Mesenchymal stem cell (in vitro differentiated cells and primary cell): ENCODE data around the gene CYSTM1. TPM values are rescaled to one million over a fixed set of nuclear protein-coding genes. Genes with fewer than 3 reads are reported as not detected.

Experiments used
- DNase-seq: peaks from one replicate; pipeline ENCODE4 v3.0.0-alpha.2; 2013
- H2AFZ ChIP-seq: one replicate; pipeline ENCODE4 v1.6.1; 2013; ENCODE audit warnings: low read depth, mild to moderate bottlenecking, control low read depth, inconsistent platforms, low read length, moderate library complexity
- H2AK5ac ChIP-seq: 2 replicates; pipeline ENCODE4 v1.6.1; 2013; ENCODE audit warnings: low read length, moderate library complexity, mild to moderate bottlenecking, inconsistent platforms; ENCODE audit not compliant: severe bottlenecking
- H2BK120ac ChIP-seq: one replicate; pipeline ENCODE4 v1.6.1; 2013; ENCODE audit warnings: low read depth, mild to moderate bottlenecking, inconsistent platforms, low read length, moderate library complexity
- H2BK12ac ChIP-seq, 2 experiments: one replicate each; pipeline ENCODE4 v1.6.1; 2013; ENCODE audit warnings: inconsistent platforms in 2 of 2, low read length in 2 of 2, mild to moderate bottlenecking in 2 of 2, moderate library complexity in 2 of 2, control low read depth in 1 of 2
- H2BK15ac ChIP-seq: one replicate; pipeline ENCODE4 v1.6.1; 2013; ENCODE audit warnings: mild to moderate bottlenecking, low read depth, inconsistent platforms; ENCODE audit not compliant: poor library complexity, severe bottlenecking
- H2BK5ac ChIP-seq: 2 replicates; pipeline ENCODE4 v1.6.1; 2013; ENCODE audit warnings: low read depth, mild to moderate bottlenecking, low read length, control low read depth, inconsistent platforms; ENCODE audit not compliant: poor library complexity, severe bottlenecking
- H3K14ac ChIP-seq, 2 experiments: one replicate each; pipeline ENCODE4 v1.6.1; 2013; ENCODE audit warnings: inconsistent platforms in 2 of 2, low read length in 2 of 2, control low read depth in 1 of 2, mild to moderate bottlenecking in 1 of 2, moderate library complexity in 1 of 2
- H3K18ac ChIP-seq, 2 experiments: one replicate each; pipeline ENCODE4 v1.6.1; 2013; ENCODE audit warnings: inconsistent platforms in 2 of 2, low read length in 2 of 2, control low read depth in 1 of 2, low read depth in 1 of 2, mild to moderate bottlenecking in 1 of 2
- H3K23ac ChIP-seq, 2 experiments: one replicate each; pipeline ENCODE4 v1.6.1; 2013; ENCODE audit warnings: inconsistent platforms in 2 of 2, low read length in 2 of 2, mild to moderate bottlenecking in 2 of 2, moderate library complexity in 2 of 2, control low read depth in 1 of 2
- H3K27ac ChIP-seq: 2 replicates; pipeline ENCODE4 v1.5.1; 2013; ENCODE audit warnings: mild to moderate bottlenecking, moderate library complexity, low read length, control low read depth, inconsistent platforms; ENCODE audit not compliant: poor library complexity, severe bottlenecking
- H3K27me3 ChIP-seq, 2 experiments: 2 replicates each; pipeline versions ENCODE4 v1.6.1 to v1.7.0; 2013; ENCODE audit warnings: low read length in 2 of 2, mild to moderate bottlenecking in 2 of 2, moderate library complexity in 2 of 2, control low read depth in 1 of 2, inconsistent platforms in 1 of 2; ENCODE audit not compliant: control insufficient read depth in 1 of 2, insufficient read depth in 1 of 2
- H3K36me3 ChIP-seq, 2 experiments: 2 replicates each; pipeline versions ENCODE4 v1.6.1 to v1.7.0; 2013; ENCODE audit warnings: low read length in 2 of 2, control low read depth in 1 of 2, inconsistent platforms in 1 of 2, low read depth in 1 of 2, mild to moderate bottlenecking in 1 of 2; ENCODE audit not compliant: insufficient read depth in 2 of 2, control insufficient read depth in 1 of 2
- H3K4ac ChIP-seq, 2 experiments: one replicate each; pipeline ENCODE4 v1.6.1; 2013; ENCODE audit warnings: inconsistent platforms in 2 of 2, low read length in 2 of 2, mild to moderate bottlenecking in 2 of 2, moderate library complexity in 2 of 2, control low read depth in 1 of 2, low read depth in 1 of 2
- H3K4me1 ChIP-seq: 2 replicates; pipeline ENCODE4 v1.6.1; 2013; ENCODE audit warnings: low read depth, low read length, control low read depth; ENCODE audit not compliant: control insufficient read depth, insufficient read depth
- H3K4me2 ChIP-seq: 2 replicates; pipeline ENCODE4 v1.6.1; 2013; ENCODE audit warnings: low read length, mild to moderate bottlenecking, inconsistent platforms; ENCODE audit not compliant: poor library complexity, severe bottlenecking
- H3K4me3 ChIP-seq, 2 experiments: 2 replicates each; pipeline versions ENCODE4 v1.5.1 to v1.7.0; 2013; ENCODE audit warnings: low read length in 2 of 2, mild to moderate bottlenecking in 2 of 2, control low read depth in 1 of 2, low read depth in 1 of 2; ENCODE audit not compliant: insufficient read depth in 1 of 2
- H3K79me1 ChIP-seq: replicated peaks from 2 replicates; pipeline ENCODE4 v1.6.1; 2013; ENCODE audit warnings: mild to moderate bottlenecking, control low read depth, low read length, inconsistent platforms; ENCODE audit not compliant: poor library complexity, severe bottlenecking
- H3K9ac ChIP-seq: 2 replicates; pipeline ENCODE4 v1.7.0; 2013; ENCODE audit warnings: mild to moderate bottlenecking, low read length, moderate library complexity
- H3K9me3 ChIP-seq: 2 replicates; pipeline ENCODE4 v1.7.0; 2013; ENCODE audit warnings: mild to moderate bottlenecking, low read length; ENCODE audit not compliant: control insufficient read depth
- H4K8ac ChIP-seq: one replicate; pipeline ENCODE4 v1.6.1; 2013; ENCODE audit warnings: inconsistent platforms, mild to moderate bottlenecking, low read length, moderate library complexity
- H4K91ac ChIP-seq: one replicate; pipeline ENCODE4 v1.6.1; 2013; ENCODE audit warnings: mild to moderate bottlenecking, low read length, inconsistent platforms
- WGBS: methylation state at CpG from one replicate; pipeline ENCODE4 v1.1.7; 2013; ENCODE audit warnings: mixed read lengths; 5-methylcytosine and 5-hydroxymethylcytosine counted together
- polyA plus RNA-seq, 2 experiments: library from polyadenylated mRNA; stranded (reverse); fragments of 200-250 nt; gene quantifications; one replicate each; pipeline ENCODE4 v1.2.3, GENCODE V29; 2013

The CYSTM1 gene, protein sequence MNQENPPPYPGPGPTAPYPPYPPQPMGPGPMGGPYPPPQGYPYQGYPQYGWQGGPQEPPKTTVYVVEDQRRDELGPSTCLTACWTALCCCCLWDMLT
- 40.5 TPM for polyA plus RNA-seq (2013, experiment 1 of 2)
- polyA plus RNA-seq (2013, experiment 2 of 2) = 40.9 TPM

DNA sequence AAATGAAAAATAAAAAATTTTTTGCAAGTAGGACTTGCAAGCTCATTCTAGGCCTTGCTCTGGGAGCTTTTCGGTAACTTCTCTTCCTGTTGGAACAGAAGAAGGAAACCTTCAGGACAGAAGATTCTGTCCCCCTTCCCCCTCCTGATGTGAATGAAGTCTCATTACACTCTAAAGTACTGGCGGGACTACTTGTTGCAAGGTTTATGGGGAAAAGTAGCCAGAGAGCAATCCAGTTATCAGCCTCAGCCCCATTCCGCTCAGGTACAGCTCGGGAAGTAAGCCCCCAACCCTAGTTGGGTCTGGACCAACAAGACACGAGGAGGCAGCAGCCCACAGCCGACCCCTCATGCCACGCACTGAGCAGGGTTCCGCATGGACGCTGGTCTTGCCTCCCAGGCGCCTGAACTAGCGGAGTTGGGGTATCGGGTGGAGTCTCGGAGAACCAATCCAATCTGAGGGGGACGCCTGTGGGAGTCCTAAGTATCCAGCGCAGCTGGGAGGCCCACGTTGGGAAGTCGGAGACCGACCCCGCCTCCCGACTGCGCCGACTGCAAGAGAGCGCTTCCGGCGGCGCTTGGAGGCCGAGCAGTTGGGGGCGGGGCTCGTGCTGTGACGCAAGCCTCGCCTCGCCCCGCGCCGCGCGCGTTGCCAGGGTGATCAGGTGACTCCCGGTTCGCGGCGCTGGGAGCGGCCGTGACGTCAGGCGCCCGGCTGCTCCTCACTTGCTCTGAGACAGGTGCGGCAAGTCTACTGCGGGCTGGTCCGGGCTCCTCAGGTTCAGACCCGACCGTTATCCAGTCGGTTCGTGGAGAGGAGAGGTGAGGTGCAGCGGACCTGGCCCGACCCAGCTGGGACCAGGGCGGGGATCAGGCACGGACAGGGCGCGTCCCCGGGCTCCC, at the start of gene CYSTM1:
CYSTM1 (plus strand) TSS at position 724 of the 902 bp plus-strand sequence. CDS start 19,278 bp downstream, outside the sequence.
- no peaks in the 10 kb centered on the region for H3K79me1 ChIP-seq
- peak within 1 kb of the TSS; percentile 100 for H4K8ac ChIP-seq
- peaks cover 0 to 22% of the 10 kb centered on the region in 2 experiments for H3K27me3 ChIP-seq
- 5% methylated on average over 54 of the region's 61 CpGs for WGBS
- H3K9me3 ChIP-seq = no peaks in the 10 kb centered on the region
- H3K23ac ChIP-seq = peak within 1 kb of the TSS in 1 of 2 experiments; percentile 86
- no peak within 1 kb of the TSS for H2AK5ac ChIP-seq
- H2BK5ac ChIP-seq = no peak within 1 kb of the TSS
- H2AFZ ChIP-seq = peak within 1 kb of the TSS; percentile 97
- peak; percentile 95 for DNase-seq
- H3K9ac ChIP-seq = peak within 1 kb of the TSS; percentile 97
- H3K4ac ChIP-seq = peak within 1 kb of the TSS; percentile 73 to 88
- peak within 1 kb of the TSS; percentile 80 to 85 for H3K18ac ChIP-seq
- H3K14ac ChIP-seq = peak within 1 kb of the TSS in 1 of 2 experiments; percentile 75
- H3K27ac ChIP-seq = peak within 1 kb of the TSS; percentile 4
- H2BK120ac ChIP-seq = peak within 1 kb of the TSS; percentile 54
- peaks cover 6% of the 10 kb centered on the region for H3K4me1 ChIP-seq
- H3K36me3 ChIP-seq = peaks cover 0 to 5% of the 10 kb centered on the region in 2 experiments
- H3K4me2 ChIP-seq = peak within 1 kb of the TSS; percentile 99
- peak within 1 kb of the TSS; percentile 79 to 86 for H2BK12ac ChIP-seq
- H3K4me3 ChIP-seq = peak within 1 kb of the TSS; percentile 67 to 82
- peak within 1 kb of the TSS; percentile 98 for H4K91ac ChIP-seq
- peak within 1 kb of the TSS; percentile 65 for H2BK15ac ChIP-seq

DNA sequence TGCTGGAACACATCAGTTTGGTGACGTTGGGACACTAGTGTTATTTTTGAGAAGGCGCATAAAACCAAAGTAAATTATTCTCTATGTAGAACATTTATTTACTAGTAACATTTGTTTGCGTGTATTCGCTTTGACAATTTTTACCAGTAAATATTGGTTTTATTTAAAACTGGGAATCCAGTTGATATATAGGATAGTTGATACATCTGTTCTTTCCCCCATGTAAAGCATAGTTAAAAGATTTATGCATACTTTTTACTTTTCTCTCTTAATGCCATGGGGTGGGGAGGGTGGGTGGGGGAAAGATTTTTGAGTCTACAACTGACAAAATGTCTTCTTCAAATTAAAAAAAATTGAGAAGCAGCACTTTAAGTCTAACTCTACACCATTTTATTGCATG, 49.4 kb upstream of the CYSTM1 start, which contains the start of gene IGIP:
IGIP (plus strand) TSS at position 301 of the 400 bp plus-strand sequence. CDS start 2,540 bp downstream, outside the sequence.
- Histone ChIP-seq H2BK5ac (no peak within 1 kb of the TSS), H3K18ac (no peak within 1 kb of the TSS), H2BK12ac (no peak within 1 kb of the TSS), H3K14ac (no peak within 1 kb of the TSS), H3K4me1 (no peaks in the 10 kb centered on the region), H3K36me3 (no peaks in the 10 kb centered on the region), H4K8ac (no peak within 1 kb of the TSS), H3K27ac (no peak within 1 kb of the TSS), H2BK15ac (no peak within 1 kb of the TSS), H2AFZ (no peak within 1 kb of the TSS), H3K27me3 (no peaks in the 10 kb centered on the region), H4K91ac (no peak within 1 kb of the TSS), H2AK5ac (no peak within 1 kb of the TSS), H3K4me2 (no peak within 1 kb of the TSS), H3K79me1 (peaks cover 24% of the 10 kb centered on the region), H3K4me3 (no peak within 1 kb of the TSS), H3K9ac (no peak within 1 kb of the TSS), H3K9me3 (no peaks in the 10 kb centered on the region), H3K23ac (no peak within 1 kb of the TSS), H3K4ac (no peak within 1 kb of the TSS), H2BK120ac (no peak within 1 kb of the TSS)
- DNase-seq = no peak
- WGBS = no CpG with 5 or more reads among the region's 4 CpGs

DNA sequence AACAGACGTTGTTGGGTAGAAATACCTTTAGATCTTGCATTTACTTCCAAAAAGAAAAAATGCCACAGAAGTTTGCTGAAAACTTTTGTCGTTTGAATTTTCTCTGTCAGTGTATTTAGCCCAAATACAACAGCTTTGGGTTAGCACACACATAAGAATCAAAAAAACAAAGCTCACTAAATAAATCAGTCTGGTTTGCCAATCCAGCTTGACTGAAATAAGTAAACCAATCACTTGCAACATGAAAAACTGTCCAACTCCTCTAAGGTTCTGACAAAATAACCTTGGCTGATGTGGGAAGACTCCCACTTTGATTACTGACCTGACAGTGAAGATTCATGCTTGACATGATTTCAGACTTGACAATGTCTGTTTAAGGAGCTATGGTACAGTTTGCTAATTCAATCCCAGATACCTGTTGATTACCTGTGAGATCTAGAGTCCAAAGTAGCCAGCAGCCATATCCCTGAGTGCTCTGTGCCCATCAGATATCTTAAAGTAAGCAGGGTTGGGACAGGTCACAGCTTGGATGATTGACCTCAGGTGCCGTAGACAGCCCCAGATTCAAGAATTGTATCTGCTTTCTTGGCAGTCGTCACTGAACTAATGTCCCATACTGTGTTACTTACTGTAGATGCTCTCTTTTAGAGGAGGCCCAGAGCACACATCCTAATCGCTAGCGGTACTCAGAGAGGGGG, 48.5 kb upstream of the CYSTM1 start:
- no peak overlapping the region for H2AFZ ChIP-seq
- no peak overlapping the region for H4K91ac ChIP-seq
- H3K14ac ChIP-seq = no peak overlapping the region
- no peak overlapping the region for H2AK5ac ChIP-seq
- H3K4me3 ChIP-seq = no peak overlapping the region
- no peak overlapping the region for H2BK120ac ChIP-seq
- H3K27me3 ChIP-seq = no peaks in the 10 kb centered on the region
- H3K9me3 ChIP-seq = no peaks in the 10 kb centered on the region
- no peak overlapping the region for H3K23ac ChIP-seq
- H3K36me3 ChIP-seq = no peaks in the 10 kb centered on the region
- DNase-seq = no peak
- WGBS = 77% methylated on average over 4 of the region's 6 CpGs
- H3K4me1 ChIP-seq = no peaks in the 10 kb centered on the region
- H3K4ac ChIP-seq = no peak overlapping the region
- H2BK12ac ChIP-seq = no peak overlapping the region
- H3K27ac ChIP-seq = no peak overlapping the region
- H3K79me1 ChIP-seq = peaks cover 24% of the 10 kb centered on the region
- H2BK5ac ChIP-seq = no peak overlapping the region
- H4K8ac ChIP-seq = no peak overlapping the region
- H3K18ac ChIP-seq = no peak overlapping the region
- H3K9ac ChIP-seq = no peak overlapping the region
- H2BK15ac ChIP-seq = no peak overlapping the region
- H3K4me2 ChIP-seq = no peak overlapping the region

DNA sequence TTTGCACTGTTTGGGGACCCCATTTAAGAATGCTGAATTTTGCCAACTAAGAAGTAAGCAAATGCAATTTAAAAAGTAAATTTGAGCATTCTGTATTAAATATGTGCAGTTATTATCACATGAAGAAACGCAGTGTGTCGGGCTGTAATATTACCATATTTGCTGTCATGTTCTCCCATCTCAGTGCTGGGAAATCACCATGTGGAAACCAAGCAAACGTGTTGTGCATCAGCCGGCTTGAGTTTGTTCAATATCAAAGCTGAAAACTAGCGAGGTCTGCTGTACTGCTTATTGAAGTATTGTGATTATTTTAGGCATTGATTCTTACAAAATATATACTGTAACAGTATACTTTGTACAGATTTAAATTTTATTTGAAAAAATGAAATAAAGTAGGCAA, 46.6 kb upstream of the CYSTM1 start:
- Histone ChIP-seq H3K9ac (no peak overlapping the region), H3K4ac (no peak overlapping the region), H2BK15ac (no peak overlapping the region), H3K9me3 (no peaks in the 10 kb centered on the region), H3K4me1 (no peaks in the 10 kb centered on the region), H2AFZ (no peak overlapping the region), H4K8ac (no peak overlapping the region), H3K4me2 (no peak overlapping the region), H2BK5ac (no peak overlapping the region), H3K27ac (no peak overlapping the region), H3K4me3 (no peak overlapping the region), H3K23ac (no peak overlapping the region), H2AK5ac (no peak overlapping the region), H3K18ac (no peak overlapping the region), H3K36me3 (no peaks in the 10 kb centered on the region), H2BK12ac (no peak overlapping the region), H4K91ac (no peak overlapping the region), H2BK120ac (no peak overlapping the region), H3K14ac (no peak overlapping the region), H3K79me1 (peaks cover 24% of the 10 kb centered on the region), H3K27me3 (no peaks in the 10 kb centered on the region)
- DNase-seq = no peak
- WGBS = 93% methylated on average over 4 of the region's 5 CpGs
